ENCODE measurements around the gene SLC7A4. TPM values are rescaled to one million over a fixed set of nuclear protein-coding genes. Genes with fewer than 3 reads are reported as not detected.

SLC7A4 gene
- total and polyA plus RNA-seq, 7 donors: 0.08 to 0.87 (median 0.10) TPM; not detected in 4

- Histone ChIP-seq H3K27ac (no peak overlapping the region), H3K36me3 (ENCODE audit: insufficient read depth in 1 of 2, low read depth in 1 of 2) (no peaks in the 10 kb centered on the region), H3K4me1 (no peaks in the 10 kb centered on the region), H3K27me3 (ENCODE audit: insufficient read depth in 3 of 3, low read length in 2 of 3) (peaks cover 0 to 2% (median 0%) of the 10 kb centered on the region in 3 donors), H3K9me3 (no peaks in the 10 kb centered on the region), H3K4me3 (no peak overlapping the region)
- WGBS, 3 donors: 76 to 80% (median 79%) methylated on average over 15 to 16 of the region's 16 CpGs
- DNase-seq (no peak), ATAC-seq (no peak)
- TF ChIP-seq, protein P1, sequence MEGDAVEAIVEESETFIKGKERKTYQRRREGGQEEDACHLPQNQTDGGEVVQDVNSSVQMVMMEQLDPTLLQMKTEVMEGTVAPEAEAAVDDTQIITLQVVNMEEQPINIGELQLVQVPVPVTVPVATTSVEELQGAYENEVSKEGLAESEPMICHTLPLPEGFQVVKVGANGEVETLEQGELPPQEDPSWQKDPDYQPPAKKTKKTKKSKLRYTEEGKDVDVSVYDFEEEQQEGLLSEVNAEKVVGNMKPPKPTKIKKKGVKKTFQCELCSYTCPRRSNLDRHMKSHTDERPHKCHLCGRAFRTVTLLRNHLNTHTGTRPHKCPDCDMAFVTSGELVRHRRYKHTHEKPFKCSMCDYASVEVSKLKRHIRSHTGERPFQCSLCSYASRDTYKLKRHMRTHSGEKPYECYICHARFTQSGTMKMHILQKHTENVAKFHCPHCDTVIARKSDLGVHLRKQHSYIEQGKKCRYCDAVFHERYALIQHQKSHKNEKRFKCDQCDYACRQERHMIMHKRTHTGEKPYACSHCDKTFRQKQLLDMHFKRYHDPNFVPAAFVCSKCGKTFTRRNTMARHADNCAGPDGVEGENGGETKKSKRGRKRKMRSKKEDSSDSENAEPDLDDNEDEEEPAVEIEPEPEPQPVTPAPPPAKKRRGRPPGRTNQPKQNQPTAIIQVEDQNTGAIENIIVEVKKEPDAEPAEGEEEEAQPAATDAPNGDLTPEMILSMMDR (IDR thresholded peaks at IDR 0.05): no peak
- intact Hi-C loops (cut with DNase I): loop anchor here in 1 of 2 donors (10.0 kb wide), 1 partner anchor 193 kb away; no protein-coding TSS in a partner anchor
Observed at GRCh38 chr22:21077884-21078508, 45.6 kb upstream of the SLC7A4 start.

GRCh38 chr22:21076912-21077625 is 44.7 kb upstream of the SLC7A4 start:
- Histone ChIP-seq H3K27ac (no peak overlapping the region), H3K4me1 (no peaks in the 10 kb centered on the region), H3K9me3 (no peaks in the 10 kb centered on the region), H3K36me3 (ENCODE audit: insufficient read depth in 1 of 2, low read depth in 1 of 2) (no peaks in the 10 kb centered on the region), H3K4me3 (no peak overlapping the region), H3K27me3 (ENCODE audit: insufficient read depth in 3 of 3, low read length in 2 of 3) (peaks cover 0 to 2% (median 0%) of the 10 kb centered on the region in 3 donors)
- DNase-seq: no peak
- TF ChIP-seq, protein P1 (IDR thresholded peaks at IDR 0.05): no peak
- 52 to 64% (median 56%) methylated on average over 21 of the region's 21 CpGs for WGBS, 3 donors
- intact Hi-C loops (cut with DNase I): loop anchor here in 1 of 2 donors (10.0 kb wide), 1 partner anchor 192 kb away; no protein-coding TSS in a partner anchor
- ATAC-seq: no peak

- TF ChIP-seq, protein P1 (IDR thresholded peaks at IDR 0.05): no peak
- peaks cover 0 to 2% (median 0%) of the 10 kb centered on the region in 3 donors for H3K27me3 ChIP-seq (ENCODE audit: insufficient read depth in 3 of 3, low read length in 2 of 3)
- H3K36me3 ChIP-seq (ENCODE audit: insufficient read depth in 1 of 2, low read depth in 1 of 2): no peaks in the 10 kb centered on the region
- intact Hi-C loops (cut with DNase I): loop anchor here in 1 of 2 donors (10.0 kb wide), 1 partner anchor 191 kb away; no protein-coding TSS in a partner anchor
- DNase-seq (no peak), ATAC-seq (no peak)
- no peaks in the 10 kb centered on the region for H3K4me1 ChIP-seq
- H3K27ac ChIP-seq: no peak overlapping the region
- no peak overlapping the region for H3K4me3 ChIP-seq
- no peaks in the 10 kb centered on the region for H3K9me3 ChIP-seq
- 92 to 94% (median 92%) methylated on average over 14 of the region's 14 CpGs for WGBS, 3 donors
Observed at GRCh38 chr22:21075516-21076138, 43.3 kb upstream of the SLC7A4 start.

DNA sequence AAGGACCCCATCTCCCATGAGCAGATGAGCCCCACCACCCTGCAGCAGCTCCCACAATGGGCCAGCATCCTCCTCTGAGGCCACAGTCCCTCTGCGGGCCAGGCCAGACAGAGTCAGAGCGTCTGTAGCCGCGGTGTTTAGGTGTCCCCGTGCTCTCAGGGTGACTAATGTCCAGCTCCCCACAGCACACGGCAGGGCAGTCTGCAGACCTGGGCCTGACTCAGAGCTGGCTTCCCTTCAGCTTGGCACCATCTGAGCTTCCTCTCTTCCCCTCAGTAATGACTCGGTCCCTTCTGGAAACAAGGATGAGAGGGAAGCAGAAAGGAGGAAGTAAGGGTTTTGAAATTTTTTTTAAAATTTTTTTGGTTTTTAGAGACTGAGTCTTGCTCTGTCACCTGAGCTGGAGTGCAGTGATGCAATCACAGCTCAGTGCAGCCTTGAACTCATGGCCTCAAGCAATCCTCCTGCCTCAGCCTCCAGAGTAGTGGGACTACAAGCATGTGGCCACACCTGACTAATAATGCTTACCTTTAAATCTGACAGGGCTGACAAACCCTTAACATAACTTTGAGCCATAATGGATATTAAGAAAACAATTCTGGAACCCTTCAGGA is 41.8 kb upstream of the SLC7A4 start:
- no peaks in the 10 kb centered on the region for H3K4me1 ChIP-seq
- H3K27ac ChIP-seq: no peak overlapping the region
- 43 to 51% (median 45%) methylated on average over 7 of the region's 7 CpGs for WGBS, 3 donors
- H3K36me3 ChIP-seq (ENCODE audit: insufficient read depth in 1 of 2, low read depth in 1 of 2): no peaks in the 10 kb centered on the region
- H3K9me3 ChIP-seq: no peaks in the 10 kb centered on the region
- TF ChIP-seq, protein P1 (IDR thresholded peaks at IDR 0.05): no peak
- H3K4me3 ChIP-seq: no peak overlapping the region
- peak in 1 of 2 donors; percentile 34 for DNase-seq
- ATAC-seq: peak in 1 of 4 donors; percentile 47
- intact Hi-C loops (cut with DNase I): loop anchor here in 1 of 2 donors (10.0 kb wide), 1 partner anchor 189 kb away; no protein-coding TSS in a partner anchor
- H3K27me3 ChIP-seq (ENCODE audit: insufficient read depth in 3 of 3, low read length in 2 of 3): peaks cover 0 to 2% (median 0%) of the 10 kb centered on the region in 3 donors

Data from psoas muscle (tissue), 8 donors.